Measurements from ENCODE around the gene ZNF750. TPM values are rescaled to one million over a fixed set of nuclear protein-coding genes. Genes with fewer than 3 reads are reported as not detected.

ZNF750 gene
- total and polyA plus RNA-seq, 8 donors = 9.5 TPM; not detected in 7

DNA sequence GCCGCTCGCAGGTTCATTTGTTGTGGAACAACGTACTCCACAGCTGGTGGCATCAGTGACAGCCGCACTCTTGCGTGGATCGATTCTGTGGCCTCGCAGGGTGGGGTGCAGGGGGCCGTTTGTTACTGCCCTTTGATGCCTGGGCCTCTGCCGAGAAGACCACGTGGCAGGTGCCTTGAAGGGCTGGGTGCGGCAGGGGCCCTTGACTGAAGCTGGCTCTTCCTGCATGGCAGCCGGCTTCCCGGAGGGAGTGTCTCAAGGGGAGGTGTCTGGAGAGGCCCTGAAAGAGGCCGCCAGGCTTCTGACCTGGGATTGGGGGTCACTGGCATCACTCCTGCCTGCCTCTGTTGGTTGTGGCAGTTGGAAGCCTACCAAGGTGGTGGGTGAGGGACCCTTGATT, 44.2 kb downstream of the ZNF750 start:
- Histone ChIP-seq H3K27me3 (no peaks in the 10 kb centered on the region), H3K4me3 (no peak overlapping the region), H3K36me3 (peaks cover 5 to 39% (median 38%) of the 10 kb centered on the region in 4 donors), H3K4me1 (peaks cover 0 to 23% (median 7%) of the 10 kb centered on the region in 4 donors), H3K27ac (peak overlapping the region; percentile 7 to 72 (median 55)), H3K9me3 (no peaks in the 10 kb centered on the region)
- 83 to 92% (median 88%) methylated on average over 11 to 14 of the region's 14 CpGs for WGBS, 5 donors
- no peak for DNase-seq
- intact Hi-C loops (cut with DNase I; ENCODE audit: low total_unique reads) = no loop called here
- no peak for TF ChIP-seq CTCF (IDR thresholded peaks at IDR 0.05)
- TF ChIP-seq POLR2A (IDR thresholded peaks at IDR 0.05) = no peak
- TF ChIP-seq POLR2AphosphoS5 (IDR thresholded peaks at IDR 0.05) = no peak
- TF ChIP-seq EP300 (IDR thresholded peaks at IDR 0.05) = no peak

DNA sequence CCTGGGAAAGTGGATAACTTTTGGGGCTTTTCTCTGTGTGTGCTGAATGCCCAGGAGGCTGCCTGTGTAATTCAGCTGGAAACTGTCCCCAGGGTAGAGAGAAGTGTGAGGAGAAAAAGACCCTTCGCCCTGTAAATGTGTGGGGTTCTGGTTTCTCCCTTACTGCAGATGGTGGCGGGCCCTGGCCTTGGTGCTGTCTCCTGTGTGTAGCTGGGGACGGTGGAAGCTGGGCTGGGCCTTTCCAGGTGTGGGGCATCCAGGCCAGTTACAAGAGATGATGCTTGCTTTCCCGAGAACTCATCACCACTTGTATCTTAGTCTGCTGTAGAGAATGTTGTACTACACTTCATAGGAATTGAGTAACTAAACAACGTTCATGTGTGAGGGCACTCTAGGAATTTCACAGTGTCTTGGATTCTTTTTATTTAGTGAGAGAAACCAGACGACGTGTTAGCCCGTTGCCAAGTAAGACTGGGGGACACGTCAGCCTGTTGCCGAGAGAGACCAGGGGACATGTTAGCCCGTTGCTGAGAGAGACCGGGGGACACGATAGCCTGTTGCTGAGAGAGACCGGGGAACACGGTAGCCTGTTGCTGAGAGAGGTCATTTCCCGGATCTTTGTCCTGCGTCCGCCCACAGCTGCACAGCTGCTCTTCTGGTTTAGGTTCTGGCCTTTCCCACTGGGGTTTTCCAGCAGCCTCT, 44.9 kb downstream of the ZNF750 start:
- H3K36me3 ChIP-seq = peaks cover 0 to 39% (median 35%) of the 10 kb centered on the region in 4 donors
- TF ChIP-seq POLR2AphosphoS5 (IDR thresholded peaks at IDR 0.05) = peak in 1 of 3 donors; percentile 45
- no peak for TF ChIP-seq EP300 (IDR thresholded peaks at IDR 0.05)
- H3K4me3 ChIP-seq = no peak overlapping the region
- H3K27ac ChIP-seq = peak overlapping the region in 4 of 5 donors; percentile 36 to 72 (median 56)
- no peaks in the 10 kb centered on the region for H3K27me3 ChIP-seq
- intact Hi-C loops (cut with DNase I; ENCODE audit: low total_unique reads) = no loop called here
- 73 to 89% (median 84%) methylated on average over 18 of the region's 18 CpGs for WGBS, 5 donors
- DNase-seq = peak in 1 of 2 donors; percentile 67
- peaks cover 0 to 23% (median 7%) of the 10 kb centered on the region in 4 donors for H3K4me1 ChIP-seq
- H3K9me3 ChIP-seq = no peaks in the 10 kb centered on the region

- 82 to 90% (median 85%) methylated on average over 9 to 15 of the region's 15 CpGs for WGBS, 5 donors
- no peaks in the 10 kb centered on the region for H3K27me3 ChIP-seq
- H3K27ac ChIP-seq = peak overlapping the region in 2 of 5 donors; percentile 36 to 72
- no peak for DNase-seq
- H3K4me1 ChIP-seq = peaks cover 0 to 23% (median 7%) of the 10 kb centered on the region in 4 donors
- intact Hi-C loops (cut with DNase I; ENCODE audit: low total_unique reads) = no loop called here
- no peaks in the 10 kb centered on the region for H3K9me3 ChIP-seq
- TF ChIP-seq POLR2A (IDR thresholded peaks at IDR 0.05) = no peak
- TF ChIP-seq POLR2AphosphoS5 (IDR thresholded peaks at IDR 0.05) = no peak
- TF ChIP-seq CTCF (IDR thresholded peaks at IDR 0.05) = no peak
- no peak for TF ChIP-seq EP300 (IDR thresholded peaks at IDR 0.05)
- H3K4me3 ChIP-seq = no peak overlapping the region
- peaks cover 0 to 35% (median 30%) of the 10 kb centered on the region in 4 donors for H3K36me3 ChIP-seq
These were observed 45.7 kb downstream of the ZNF750 start for GRCh38 chr17:82793974-82794630.

DNA sequence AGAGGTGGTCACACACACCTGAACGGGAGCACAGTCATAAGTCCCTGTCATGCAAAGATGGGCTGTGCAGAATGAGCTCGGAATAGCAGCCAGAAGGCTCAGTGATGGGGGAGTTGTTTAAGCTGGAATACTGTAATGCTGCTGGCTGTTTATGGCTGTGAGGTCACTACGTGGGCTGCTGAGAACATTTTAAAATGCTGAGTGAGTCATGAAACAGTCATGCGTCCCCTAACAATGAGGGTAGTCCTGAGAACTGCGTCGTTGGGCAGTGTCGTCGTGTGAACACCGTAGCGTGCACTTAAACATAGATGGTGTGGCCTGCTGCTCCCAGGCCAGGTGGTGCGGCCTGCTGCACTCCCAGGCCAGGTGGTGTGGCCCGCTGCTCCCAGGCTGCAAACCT, 48.3 kb downstream of the ZNF750 start:
- WGBS, 5 donors = 67 to 91% (median 89%) methylated on average over 12 of the region's 12 CpGs
- H3K4me3 ChIP-seq = no peak overlapping the region
- intact Hi-C loops (cut with DNase I; ENCODE audit: low total_unique reads) = no loop called here
- no peaks in the 10 kb centered on the region for H3K27me3 ChIP-seq
- H3K36me3 ChIP-seq = peaks cover 0 to 27% (median 20%) of the 10 kb centered on the region in 4 donors
- no peaks in the 10 kb centered on the region for H3K9me3 ChIP-seq
- H3K4me1 ChIP-seq = peaks cover 0 to 23% (median 7%) of the 10 kb centered on the region in 4 donors
- TF ChIP-seq EP300 (IDR thresholded peaks at IDR 0.05) = no peak
- no peak for TF ChIP-seq POLR2A (IDR thresholded peaks at IDR 0.05)
- no peak for TF ChIP-seq POLR2AphosphoS5 (IDR thresholded peaks at IDR 0.05)
- TF ChIP-seq CTCF (IDR thresholded peaks at IDR 0.05) = no peak
- H3K27ac ChIP-seq = no peak overlapping the region
- no peak for DNase-seq
